Measurements from ENCODE around the gene RAP1GAP. TPM values are rescaled to one million over a fixed set of nuclear protein-coding genes. Genes with fewer than 3 reads are reported as not detected.

RAP1GAP gene
- total RNA-seq, 1 experiment from 2014 or later, result 0.17 TPM

GRCh38 chr1:21559788-21560567 lies 109.2 kb downstream of the RAP1GAP start:
- no peak for DNase-seq (ENCODE audit: extremely low read depth, low read depth)

GRCh38 chr1:21553116-21553926 lies 115.8 kb downstream of the RAP1GAP start:
- DNase-seq (ENCODE audit: extremely low read depth, low read depth), result no peak

GRCh38 chr1:21552715-21553114 lies 116.4 kb downstream of the RAP1GAP start:
- no peak for DNase-seq (ENCODE audit: extremely low read depth, low read depth)

GRCh38 chr1:21550866-21551475 lies 118.2 kb downstream of the RAP1GAP start:
- DNase-seq (ENCODE audit: extremely low read depth, low read depth), result no peak

GRCh38 chr1:21550097-21550496 lies 119.1 kb downstream of the RAP1GAP start:
- no peak for DNase-seq (ENCODE audit: extremely low read depth, low read depth)

GRCh38 chr1:21547876-21548275 lies 121.3 kb downstream of the RAP1GAP start:
- DNase-seq (ENCODE audit: extremely low read depth, low read depth), result no peak

Other genes with a start within 250 kb of the RAP1GAP start
- 3.1 and 6.1 TPM in 2 replicates for gene NBPF3, start 229.2 kb downstream of the RAP1GAP start, total RNA-seq (2014; rRNA removed; shearing (Covaris generic))
- 0.12 and 0.26 TPM in 2 replicates for gene ALPL, start 159.9 kb downstream of the RAP1GAP start, total RNA-seq (2014; rRNA removed; shearing (Covaris generic))
- 14.9 and 19.8 TPM in 2 replicates for gene USP48, start 113.8 kb upstream of the RAP1GAP start, total RNA-seq (2014; rRNA removed; shearing (Covaris generic))
- gene LDLRAD2, start 142.9 kb upstream of the RAP1GAP start, total RNA-seq (2014; rRNA removed; shearing (Covaris generic)), result not detected in 2 replicates

All from NCI-H460 (cell line).